ENCODE data around the gene GRID1. TPM values are rescaled to one million over a fixed set of nuclear protein-coding genes. Genes with fewer than 3 reads are reported as not detected.

The GRID1 gene
- total RNA-seq, 2 donors from 2014 or later = 0.27 to 0.85 TPM

DNA sequence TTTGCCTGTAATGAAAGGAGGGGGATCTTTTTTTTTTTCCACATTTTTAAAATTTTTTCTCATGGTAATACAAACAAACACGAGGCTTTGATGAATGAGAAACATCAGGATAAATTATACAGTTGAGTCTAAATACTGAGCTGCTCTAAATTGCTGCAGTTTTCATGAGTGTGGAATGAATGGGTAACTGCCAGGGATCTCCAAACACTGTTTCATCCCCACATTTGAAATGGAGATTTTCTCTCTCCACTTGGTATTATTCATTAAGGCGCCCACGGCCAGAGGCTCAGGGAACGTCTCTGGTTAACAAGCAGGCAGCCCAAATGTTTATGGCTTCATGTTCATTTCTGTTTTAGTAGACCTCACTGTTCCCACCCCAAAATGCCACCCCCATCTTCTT lies 717.1 kb downstream of the GRID1 start:
- peaks cover 0 to 1% of the 10 kb centered on the region in 2 donors for H3K4me1 ChIP-seq (ENCODE audit: control insufficient read depth in 1 of 2, low read depth in 2 of 2)
- TF ChIP-seq, protein P1, sequence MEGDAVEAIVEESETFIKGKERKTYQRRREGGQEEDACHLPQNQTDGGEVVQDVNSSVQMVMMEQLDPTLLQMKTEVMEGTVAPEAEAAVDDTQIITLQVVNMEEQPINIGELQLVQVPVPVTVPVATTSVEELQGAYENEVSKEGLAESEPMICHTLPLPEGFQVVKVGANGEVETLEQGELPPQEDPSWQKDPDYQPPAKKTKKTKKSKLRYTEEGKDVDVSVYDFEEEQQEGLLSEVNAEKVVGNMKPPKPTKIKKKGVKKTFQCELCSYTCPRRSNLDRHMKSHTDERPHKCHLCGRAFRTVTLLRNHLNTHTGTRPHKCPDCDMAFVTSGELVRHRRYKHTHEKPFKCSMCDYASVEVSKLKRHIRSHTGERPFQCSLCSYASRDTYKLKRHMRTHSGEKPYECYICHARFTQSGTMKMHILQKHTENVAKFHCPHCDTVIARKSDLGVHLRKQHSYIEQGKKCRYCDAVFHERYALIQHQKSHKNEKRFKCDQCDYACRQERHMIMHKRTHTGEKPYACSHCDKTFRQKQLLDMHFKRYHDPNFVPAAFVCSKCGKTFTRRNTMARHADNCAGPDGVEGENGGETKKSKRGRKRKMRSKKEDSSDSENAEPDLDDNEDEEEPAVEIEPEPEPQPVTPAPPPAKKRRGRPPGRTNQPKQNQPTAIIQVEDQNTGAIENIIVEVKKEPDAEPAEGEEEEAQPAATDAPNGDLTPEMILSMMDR (IDR thresholded peaks at IDR 0.05) = no peak
- H3K36me3 ChIP-seq = no peaks in the 10 kb centered on the region
- no peaks in the 10 kb centered on the region for H3K9me3 ChIP-seq
- H3K27ac ChIP-seq = no peak overlapping the region
- H3K4me3 ChIP-seq = no peak overlapping the region
- no peaks in the 10 kb centered on the region for H3K27me3 ChIP-seq (replicated peaks; ENCODE audit: insufficient read depth)
- no peak for DNase-seq (ENCODE audit: low spot score)
- no peak for ATAC-seq (ENCODE audit: insufficient number of reproducible peaks, low FRiP score, low read depth)

DNA sequence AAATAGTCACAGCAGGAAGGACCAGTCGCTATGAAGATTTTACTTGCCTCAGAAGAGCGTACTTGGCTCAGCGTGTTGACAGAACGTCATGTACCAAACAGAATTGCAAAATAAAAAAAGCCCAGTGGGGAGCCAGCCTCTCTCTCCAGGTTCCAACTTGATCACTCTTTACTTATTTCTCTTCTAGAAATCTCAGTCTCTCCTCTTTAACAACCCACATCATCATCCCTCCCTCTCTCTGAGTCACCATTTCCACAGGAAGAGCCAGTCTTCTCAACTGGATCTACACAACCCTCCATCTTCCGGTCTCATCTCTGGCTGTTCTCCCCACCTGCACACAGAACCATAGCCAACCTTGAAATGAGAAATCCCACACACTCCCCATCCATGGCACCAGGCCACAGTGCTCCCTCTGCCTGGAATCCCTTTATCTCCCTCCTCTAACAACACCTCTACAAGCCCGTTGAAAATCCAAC lies 718.3 kb downstream of the GRID1 start:
- DNase-seq (ENCODE audit: low spot score) = no peak
- H3K9me3 ChIP-seq = no peaks in the 10 kb centered on the region
- H3K4me3 ChIP-seq = no peak overlapping the region
- no peaks in the 10 kb centered on the region for H3K36me3 ChIP-seq
- TF ChIP-seq, protein P1 (IDR thresholded peaks at IDR 0.05) = no peak
- no peak for ATAC-seq (ENCODE audit: insufficient number of reproducible peaks, low FRiP score, low read depth)
- H3K4me1 ChIP-seq (ENCODE audit: control insufficient read depth in 1 of 2, low read depth in 2 of 2) = no peaks in the 10 kb centered on the region
- H3K27ac ChIP-seq = no peak overlapping the region
- no peaks in the 10 kb centered on the region for H3K27me3 ChIP-seq (replicated peaks; ENCODE audit: insufficient read depth)

DNA sequence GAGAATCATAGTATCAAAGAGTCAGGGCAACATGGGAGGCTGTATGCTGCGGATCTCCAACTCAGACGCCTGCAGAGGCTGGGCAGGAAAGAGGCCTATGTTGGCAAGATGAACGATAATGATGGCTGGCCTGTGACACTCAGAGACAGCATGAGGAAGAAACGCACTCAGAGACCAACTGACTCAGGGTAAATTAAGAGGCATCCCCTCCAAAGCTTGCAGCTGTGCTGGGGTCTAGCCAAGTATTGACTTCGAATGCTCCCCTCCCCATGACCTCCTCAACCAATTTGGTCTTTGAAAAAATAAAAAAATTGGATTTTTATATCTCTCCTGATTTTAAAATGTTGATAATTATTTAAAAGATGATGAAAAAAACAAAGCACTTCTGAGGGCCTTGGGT lies 718.9 kb downstream of the GRID1 start:
- ATAC-seq (ENCODE audit: insufficient number of reproducible peaks, low FRiP score, low read depth) (no peak), DNase-seq (ENCODE audit: low spot score) (no peak)
- Histone ChIP-seq H3K27me3 (replicated peaks; ENCODE audit: insufficient read depth) (no peaks in the 10 kb centered on the region), H3K4me1 (ENCODE audit: control insufficient read depth in 1 of 2, low read depth in 2 of 2) (peaks cover 0 to 6% of the 10 kb centered on the region in 2 donors), H3K4me3 (no peak overlapping the region), H3K27ac (no peak overlapping the region), H3K9me3 (no peaks in the 10 kb centered on the region), H3K36me3 (no peaks in the 10 kb centered on the region)
- TF ChIP-seq, protein P1 (IDR thresholded peaks at IDR 0.05) = no peak

DNA sequence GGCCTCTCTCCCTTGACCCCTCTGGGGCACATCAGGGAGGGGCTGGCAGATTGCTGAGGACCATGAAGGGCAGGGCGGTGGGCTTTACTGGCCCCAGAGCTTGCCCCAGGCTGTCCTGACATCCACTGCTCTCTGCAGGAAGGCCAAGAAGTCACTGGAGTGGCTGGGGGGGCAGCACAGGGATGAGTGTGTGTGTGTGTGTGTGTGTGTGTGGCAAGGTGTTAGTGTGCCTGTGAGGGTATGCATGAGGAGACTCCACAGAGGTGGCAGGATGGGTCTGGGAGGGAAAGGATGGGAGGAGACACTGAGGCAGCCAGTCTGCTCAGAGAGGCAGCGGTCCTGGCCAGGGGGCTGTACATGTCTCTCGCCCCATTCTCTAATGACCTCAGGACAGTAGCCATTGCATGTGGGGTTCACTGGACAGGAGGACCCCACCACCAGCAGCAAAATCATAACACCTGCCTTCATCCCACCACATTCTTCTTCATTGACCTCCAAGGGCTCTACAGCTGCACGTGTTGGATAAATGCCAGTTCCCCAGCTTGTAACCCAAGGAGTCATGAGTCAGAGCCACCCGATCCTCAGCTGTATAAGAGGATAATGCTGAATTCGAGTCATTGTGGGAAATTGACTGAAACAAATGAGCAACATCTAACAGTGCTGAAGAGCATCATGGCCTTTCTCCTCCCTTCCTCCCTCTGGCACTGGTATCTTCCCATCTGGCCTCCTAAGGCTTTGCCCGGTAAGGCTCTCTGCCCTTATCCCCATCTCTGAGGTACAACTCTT lies 720.5 kb downstream of the GRID1 start:
- no peaks in the 10 kb centered on the region for H3K36me3 ChIP-seq

DNA sequence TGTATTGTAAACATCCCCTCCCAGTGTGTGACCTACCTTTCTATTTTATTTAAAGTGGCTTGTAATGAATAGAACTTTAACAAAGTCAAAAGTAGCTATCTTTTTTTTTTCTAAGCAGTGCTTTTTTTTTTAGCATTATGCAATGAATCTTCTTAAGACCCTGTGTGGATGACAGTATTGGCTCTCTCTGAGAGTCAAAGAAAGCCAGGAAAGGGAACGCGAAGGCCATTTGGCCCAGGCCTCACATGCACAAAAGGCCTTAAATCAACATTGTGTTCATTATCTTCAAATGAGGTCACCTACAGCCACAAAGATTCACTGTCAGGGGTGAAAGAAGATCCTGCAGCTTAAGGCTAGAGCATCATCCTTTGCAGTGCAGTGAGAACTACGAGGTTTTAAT lies 721.5 kb downstream of the GRID1 start:
- no peaks in the 10 kb centered on the region for H3K27me3 ChIP-seq (replicated peaks; ENCODE audit: insufficient read depth)
- H3K27ac ChIP-seq = no peak overlapping the region
- TF ChIP-seq, protein P1 (IDR thresholded peaks at IDR 0.05) = no peak
- H3K4me1 ChIP-seq (ENCODE audit: control insufficient read depth in 1 of 2, low read depth in 2 of 2) = peaks cover 0 to 10% of the 10 kb centered on the region in 2 donors
- DNase-seq (ENCODE audit: low spot score) (no peak), ATAC-seq (ENCODE audit: insufficient number of reproducible peaks, low FRiP score, low read depth) (no peak)
- H3K4me3 ChIP-seq = no peak overlapping the region
- H3K9me3 ChIP-seq = no peaks in the 10 kb centered on the region
- no peaks in the 10 kb centered on the region for H3K36me3 ChIP-seq

More for the DNA sequence above, 720.5 kb downstream of the GRID1 start:
- DNase-seq (ENCODE audit: low spot score) = no peak
- no peaks in the 10 kb centered on the region for H3K27me3 ChIP-seq (replicated peaks; ENCODE audit: insufficient read depth)
- no peak for ATAC-seq (ENCODE audit: insufficient number of reproducible peaks, low FRiP score, low read depth)
- no peak overlapping the region for H3K4me3 ChIP-seq
- peaks cover 0 to 10% of the 10 kb centered on the region in 2 donors for H3K4me1 ChIP-seq (ENCODE audit: control insufficient read depth in 1 of 2, low read depth in 2 of 2)
- TF ChIP-seq, protein P1 (IDR thresholded peaks at IDR 0.05) = no peak
- H3K9me3 ChIP-seq = no peaks in the 10 kb centered on the region
- no peak overlapping the region for H3K27ac ChIP-seq
